Osteocyte (in vitro differentiated cells): ENCODE results near the gene CNKSR3. TPM values are rescaled to one million over a fixed set of nuclear protein-coding genes. Genes with fewer than 3 reads are reported as not detected.
A peak's percentile ranks its signal among the peaks of the same experiment; 100 is the strongest.

Experiments used
- DNase-seq: peaks from one replicate; pipeline ENCODE4 v3.0.0; 2021; ENCODE audit warnings: mixed read lengths; ENCODE audit not compliant: unreplicated experiment; ENCODE audit errors: extremely low spot score
- H3K27ac Mint-ChIP-seq: one replicate; pipeline ENCODE4 v1.8.0; 2021; ENCODE audit warnings: mild to moderate bottlenecking, mixed read lengths; ENCODE audit not compliant: unreplicated experiment
- H3K27me3 Mint-ChIP-seq: one replicate; pipeline ENCODE4 v1.8.0; 2021; ENCODE audit warnings: mixed read lengths; ENCODE audit not compliant: unreplicated experiment
- H3K36me3 Mint-ChIP-seq: one replicate; pipeline ENCODE4 v1.8.0; 2021; ENCODE audit warnings: mixed read lengths; ENCODE audit not compliant: unreplicated experiment
- H3K4me1 Mint-ChIP-seq: one replicate; pipeline ENCODE4 v1.8.0; 2021; ENCODE audit warnings: mixed read lengths; ENCODE audit not compliant: unreplicated experiment
- H3K4me3 Mint-ChIP-seq: one replicate; pipeline ENCODE4 v1.8.0; 2021; ENCODE audit warnings: mild to moderate bottlenecking, moderate library complexity, mixed read lengths; ENCODE audit not compliant: unreplicated experiment
- H3K9me3 Mint-ChIP-seq: one replicate; pipeline ENCODE4 v1.8.0; 2021; ENCODE audit warnings: mixed read lengths; ENCODE audit not compliant: unreplicated experiment
- total RNA-seq: library from RNA; stranded (reverse); gene quantifications from 2 replicates; pipeline ENCODE4 v1.2.1, GENCODE V29; 2021
- TF ChIP-seq, protein P1 (sequence below): fragments of 200-600 bp; sonication (generic); IDR thresholded peaks from 2 replicates; pipeline ENCODE4 v1.5.0; 2021; ENCODE audit warnings: antibody characterized with exemption, mild to moderate bottlenecking, moderate library complexity

Gene CNKSR3
- total RNA-seq, 1 donor from 2014 or later, result 14.6 TPM

GRCh38 chr6:154426997-154427396 lies 83.5 kb downstream of the CNKSR3 start:
- Mint-ChIP-seq H3K36me3 (peaks cover 57% of the 10 kb centered on the region), H3K27ac (no peak overlapping the region)

DNA sequence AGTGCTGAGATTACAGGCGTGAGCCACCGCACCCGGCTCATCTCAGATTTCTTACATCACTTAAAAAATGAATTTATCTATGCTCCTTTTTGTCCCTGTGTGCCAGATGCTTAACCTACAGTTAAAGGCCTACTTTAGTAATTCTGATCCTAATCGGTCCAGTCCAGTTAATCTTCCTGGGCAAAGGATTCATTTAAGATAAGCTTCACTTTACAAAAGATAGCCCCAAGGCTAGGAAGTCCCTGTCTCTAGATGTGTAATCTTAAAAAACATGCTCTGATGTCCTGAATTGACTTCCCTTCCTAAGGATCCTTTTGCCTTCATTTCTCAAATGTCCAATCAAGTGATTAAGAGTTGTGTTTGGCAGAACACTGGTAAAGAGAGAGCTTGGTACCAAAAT lies 85.5 kb downstream of the CNKSR3 start:
- TF ChIP-seq, protein P1, sequence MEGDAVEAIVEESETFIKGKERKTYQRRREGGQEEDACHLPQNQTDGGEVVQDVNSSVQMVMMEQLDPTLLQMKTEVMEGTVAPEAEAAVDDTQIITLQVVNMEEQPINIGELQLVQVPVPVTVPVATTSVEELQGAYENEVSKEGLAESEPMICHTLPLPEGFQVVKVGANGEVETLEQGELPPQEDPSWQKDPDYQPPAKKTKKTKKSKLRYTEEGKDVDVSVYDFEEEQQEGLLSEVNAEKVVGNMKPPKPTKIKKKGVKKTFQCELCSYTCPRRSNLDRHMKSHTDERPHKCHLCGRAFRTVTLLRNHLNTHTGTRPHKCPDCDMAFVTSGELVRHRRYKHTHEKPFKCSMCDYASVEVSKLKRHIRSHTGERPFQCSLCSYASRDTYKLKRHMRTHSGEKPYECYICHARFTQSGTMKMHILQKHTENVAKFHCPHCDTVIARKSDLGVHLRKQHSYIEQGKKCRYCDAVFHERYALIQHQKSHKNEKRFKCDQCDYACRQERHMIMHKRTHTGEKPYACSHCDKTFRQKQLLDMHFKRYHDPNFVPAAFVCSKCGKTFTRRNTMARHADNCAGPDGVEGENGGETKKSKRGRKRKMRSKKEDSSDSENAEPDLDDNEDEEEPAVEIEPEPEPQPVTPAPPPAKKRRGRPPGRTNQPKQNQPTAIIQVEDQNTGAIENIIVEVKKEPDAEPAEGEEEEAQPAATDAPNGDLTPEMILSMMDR, result no peak
- peaks cover 64% of the 10 kb centered on the region for H3K36me3 Mint-ChIP-seq

More at GRCh38 chr6:154426997-154427396, 83.5 kb downstream of the CNKSR3 start:
- no peak for DNase-seq
- Mint-ChIP-seq H3K4me1 (no peaks in the 10 kb centered on the region), H3K9me3 (peaks cover 3% of the 10 kb centered on the region), H3K4me3 (no peak overlapping the region), H3K27me3 (no peaks in the 10 kb centered on the region)
- TF ChIP-seq, protein P1, result no peak

GRCh38 chr6:154414021-154414813 lies 96.3 kb downstream of the CNKSR3 start:
- Mint-ChIP-seq H3K36me3 (peaks cover 42% of the 10 kb centered on the region), H3K27me3 (no peaks in the 10 kb centered on the region), H3K27ac (no peak overlapping the region), H3K4me1 (peaks cover 31% of the 10 kb centered on the region), H3K4me3 (no peak overlapping the region), H3K9me3 (no peaks in the 10 kb centered on the region)
- TF ChIP-seq, protein P1, result no peak
- DNase-seq, result no peak

More for the DNA sequence above, 85.5 kb downstream of the CNKSR3 start:
- DNase-seq, result no peak
- Mint-ChIP-seq H3K4me1 (no peaks in the 10 kb centered on the region), H3K27ac (no peak overlapping the region), H3K27me3 (no peaks in the 10 kb centered on the region), H3K4me3 (no peak overlapping the region), H3K9me3 (peaks cover 2% of the 10 kb centered on the region)

- no peak for DNase-seq
- Mint-ChIP-seq H3K4me3 (no peak overlapping the region), H3K4me1 (peaks cover 42% of the 10 kb centered on the region), H3K27me3 (no peaks in the 10 kb centered on the region), H3K36me3 (peaks cover 28% of the 10 kb centered on the region), H3K27ac (peak overlapping the region; percentile 94), H3K9me3 (no peaks in the 10 kb centered on the region)
- TF ChIP-seq, protein P1, result no peak
Observed at GRCh38 chr6:154412106-154412820, 98.2 kb downstream of the CNKSR3 start.

GRCh38 chr6:154411076-154411475 lies 99.4 kb downstream of the CNKSR3 start:
- Mint-ChIP-seq H3K9me3 (no peaks in the 10 kb centered on the region), H3K4me3 (peak overlapping the region; percentile 55), H3K4me1 (peaks cover 47% of the 10 kb centered on the region), H3K36me3 (peaks cover 30% of the 10 kb centered on the region), H3K27me3 (no peaks in the 10 kb centered on the region), H3K27ac (peak overlapping the region; percentile 94)
- no peak for DNase-seq
- TF ChIP-seq, protein P1, result no peak
